ENCODE measurements around the gene NTPCR. TPM values are rescaled to one million over a fixed set of nuclear protein-coding genes. Genes with fewer than 3 reads are reported as not detected.

NTPCR gene
- total RNA-seq, 4 donors from 2014 or later, result 24.6 to 37.1 (median 28.4) TPM

DNA sequence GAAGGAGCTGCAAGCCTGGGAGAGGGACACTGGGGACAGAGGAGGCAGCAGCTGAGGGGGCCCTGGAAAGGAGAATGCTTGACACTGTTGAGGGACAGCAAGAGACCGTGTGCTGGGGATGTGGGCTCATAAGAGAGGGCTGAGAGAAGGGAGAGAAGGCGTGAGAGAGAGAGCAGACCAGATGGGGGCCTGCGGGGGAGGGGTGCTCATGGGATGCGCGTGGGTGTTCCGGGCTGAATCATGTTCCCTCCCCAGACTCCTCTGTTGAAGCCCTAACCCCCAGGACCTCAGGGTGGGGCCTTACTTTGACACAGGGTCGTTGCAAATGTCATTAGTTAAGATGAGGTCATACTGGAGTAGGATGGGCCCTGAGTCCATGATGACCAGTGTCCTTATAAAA is 40.8 kb downstream of the NTPCR start:
- Histone ChIP-seq H3K36me3 (peaks cover 0 to 18% of the 10 kb centered on the region in 2 donors), H3K27me3 (no peaks in the 10 kb centered on the region), H3K9me3 (no peaks in the 10 kb centered on the region), H3K27ac (no peak overlapping the region), H3K4me1 (no peaks in the 10 kb centered on the region), H3K4me3 (no peak overlapping the region)
- no peak for ATAC-seq
- WGBS, 2 donors (ENCODE audit: low coverage in 1 of 2), result 82 to 85% methylated on average over 7 of the region's 7 CpGs
- no peak for TF ChIP-seq EP300 (IDR thresholded peaks at IDR 0.05)
- no peak for TF ChIP-seq POLR2A (IDR thresholded peaks at IDR 0.05)
- TF ChIP-seq POLR2AphosphoS5 (IDR thresholded peaks at IDR 0.05), result no peak
- TF ChIP-seq, protein P1, sequence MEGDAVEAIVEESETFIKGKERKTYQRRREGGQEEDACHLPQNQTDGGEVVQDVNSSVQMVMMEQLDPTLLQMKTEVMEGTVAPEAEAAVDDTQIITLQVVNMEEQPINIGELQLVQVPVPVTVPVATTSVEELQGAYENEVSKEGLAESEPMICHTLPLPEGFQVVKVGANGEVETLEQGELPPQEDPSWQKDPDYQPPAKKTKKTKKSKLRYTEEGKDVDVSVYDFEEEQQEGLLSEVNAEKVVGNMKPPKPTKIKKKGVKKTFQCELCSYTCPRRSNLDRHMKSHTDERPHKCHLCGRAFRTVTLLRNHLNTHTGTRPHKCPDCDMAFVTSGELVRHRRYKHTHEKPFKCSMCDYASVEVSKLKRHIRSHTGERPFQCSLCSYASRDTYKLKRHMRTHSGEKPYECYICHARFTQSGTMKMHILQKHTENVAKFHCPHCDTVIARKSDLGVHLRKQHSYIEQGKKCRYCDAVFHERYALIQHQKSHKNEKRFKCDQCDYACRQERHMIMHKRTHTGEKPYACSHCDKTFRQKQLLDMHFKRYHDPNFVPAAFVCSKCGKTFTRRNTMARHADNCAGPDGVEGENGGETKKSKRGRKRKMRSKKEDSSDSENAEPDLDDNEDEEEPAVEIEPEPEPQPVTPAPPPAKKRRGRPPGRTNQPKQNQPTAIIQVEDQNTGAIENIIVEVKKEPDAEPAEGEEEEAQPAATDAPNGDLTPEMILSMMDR (IDR thresholded peaks at IDR 0.05), result no peak

DNA sequence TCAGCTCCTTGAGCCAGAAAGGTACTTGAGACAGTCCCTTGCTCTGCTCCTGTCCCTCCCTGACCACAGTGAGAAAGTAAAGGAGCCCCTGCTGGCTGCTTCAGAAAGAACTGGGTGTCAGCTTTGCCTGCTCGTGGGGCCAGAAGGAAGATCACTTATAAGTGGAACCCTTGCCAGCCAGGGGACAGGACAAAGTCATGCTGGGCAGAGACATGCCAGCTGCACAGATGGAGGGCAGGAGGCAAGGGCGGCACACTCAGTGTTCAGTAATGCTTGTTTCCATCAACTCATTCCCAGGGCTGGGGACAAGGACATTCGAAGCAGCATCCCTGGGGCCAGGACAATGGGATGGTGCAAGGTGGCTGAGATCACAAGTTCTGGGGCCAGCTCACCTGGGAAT is 41.8 kb downstream of the NTPCR start:
- TF ChIP-seq, protein P1 (IDR thresholded peaks at IDR 0.05), result no peak
- no peak for TF ChIP-seq POLR2AphosphoS5 (IDR thresholded peaks at IDR 0.05)
- TF ChIP-seq POLR2A (IDR thresholded peaks at IDR 0.05), result no peak
- TF ChIP-seq EP300 (IDR thresholded peaks at IDR 0.05), result no peak
- 100% methylated on average over 1 of the region's 3 CpGs; no CpG with 5 or more reads in 1 of the 2 donors for whole genome bisulfite sequencing, 2 donors (ENCODE audit: low coverage in 1 of 2)

GRCh38 chr1:232993555-232993954 is 43.1 kb downstream of the NTPCR start:
- no peak for ATAC-seq
- H3K27me3 ChIP-seq, result no peaks in the 10 kb centered on the region
- WGBS, 2 donors (ENCODE audit: low coverage in 1 of 2), result 83 to 92% methylated on average over 2 to 3 of the region's 3 CpGs
- peaks cover 0 to 39% of the 10 kb centered on the region in 2 donors for H3K36me3 ChIP-seq
- no peak overlapping the region for H3K27ac ChIP-seq
- TF ChIP-seq, protein P1 (IDR thresholded peaks at IDR 0.05), result no peak
- TF ChIP-seq EP300 (IDR thresholded peaks at IDR 0.05), result no peak
- no peak for TF ChIP-seq POLR2A (IDR thresholded peaks at IDR 0.05)
- TF ChIP-seq POLR2AphosphoS5 (IDR thresholded peaks at IDR 0.05), result no peak
- H3K4me3 ChIP-seq, result no peak overlapping the region
- no peaks in the 10 kb centered on the region for H3K4me1 ChIP-seq
- H3K9me3 ChIP-seq, result no peaks in the 10 kb centered on the region

More for the DNA sequence above, 41.8 kb downstream of the NTPCR start:
- no peak for ATAC-seq
- no peaks in the 10 kb centered on the region for H3K9me3 ChIP-seq
- no peaks in the 10 kb centered on the region for H3K27me3 ChIP-seq
- peaks cover 0 to 27% of the 10 kb centered on the region in 2 donors for H3K36me3 ChIP-seq
- no peaks in the 10 kb centered on the region for H3K4me1 ChIP-seq
- no peak overlapping the region for H3K4me3 ChIP-seq
- no peak overlapping the region for H3K27ac ChIP-seq

DNA sequence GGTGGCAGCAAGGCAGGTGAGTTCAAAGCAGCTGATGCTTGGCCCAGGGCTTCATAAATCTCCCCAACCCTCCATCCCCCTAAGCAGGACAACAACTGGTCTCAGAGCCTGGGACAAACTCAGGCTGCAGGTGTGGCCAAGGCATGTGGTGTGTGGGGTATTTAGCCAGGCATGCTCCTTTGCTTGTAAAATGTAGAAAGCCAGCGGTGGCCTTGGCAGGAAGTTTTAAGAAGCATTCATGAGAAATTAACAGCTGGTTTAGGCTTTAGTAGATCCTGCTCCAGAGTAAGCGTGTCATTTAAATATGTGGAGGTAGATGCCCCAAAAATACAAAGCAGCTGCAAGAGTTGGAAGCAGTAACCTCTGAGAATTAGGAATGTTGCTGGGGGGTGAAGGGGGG is 44.8 kb downstream of the NTPCR start:
- H3K4me1 ChIP-seq, result no peaks in the 10 kb centered on the region
- TF ChIP-seq EP300 (IDR thresholded peaks at IDR 0.05), result no peak
- TF ChIP-seq, protein P1 (IDR thresholded peaks at IDR 0.05), result no peak
- no peak for TF ChIP-seq POLR2A (IDR thresholded peaks at IDR 0.05)
- no peak for TF ChIP-seq POLR2AphosphoS5 (IDR thresholded peaks at IDR 0.05)
- no peak overlapping the region for H3K4me3 ChIP-seq
- ATAC-seq, result no peak
- no peaks in the 10 kb centered on the region for H3K9me3 ChIP-seq
- H3K27me3 ChIP-seq, result no peaks in the 10 kb centered on the region
- peaks cover 0 to 47% of the 10 kb centered on the region in 2 donors for H3K36me3 ChIP-seq
- 80 to 86% methylated on average over 1 of the region's 2 CpGs for WGBS, 2 donors (ENCODE audit: low coverage in 1 of 2)
- no peak overlapping the region for H3K27ac ChIP-seq

GRCh38 chr1:232996143-232996542 is 45.7 kb downstream of the NTPCR start:
- no CpG with 5 or more reads among the region's 2 CpGs for WGBS, 2 donors (ENCODE audit: low coverage in 1 of 2)
- Histone ChIP-seq H3K36me3 (peaks cover 0 to 47% of the 10 kb centered on the region in 2 donors), H3K9me3 (no peaks in the 10 kb centered on the region), H3K4me3 (no peak overlapping the region), H3K27ac (no peak overlapping the region), H3K27me3 (no peaks in the 10 kb centered on the region), H3K4me1 (no peaks in the 10 kb centered on the region)
- TF ChIP-seq POLR2A (IDR thresholded peaks at IDR 0.05) (no peak), EP300 (IDR thresholded peaks at IDR 0.05) (no peak), POLR2AphosphoS5 (IDR thresholded peaks at IDR 0.05) (no peak)
- TF ChIP-seq, protein P1 (IDR thresholded peaks at IDR 0.05), result no peak
- no peak for ATAC-seq

Measured in gastroesophageal sphincter (tissue), 4 donors.